OCI-LY3 (cell line): ENCODE data around the gene ZNF142.
A peak's percentile ranks its signal among the peaks of the same experiment; 100 is the strongest.

Source experiments
- H2AFZ ChIP-seq: fragments of 200-600, 300-600 bp; shearing (Covaris generic); 2 replicates; pipeline ENCODE4 v1.6.0; 2014; ENCODE audit warnings: antibody characterized with exemption, low read depth, low read length
- H3K27ac ChIP-seq: fragments of 200-600, 300-600 bp; sonication (generic); 2 replicates; pipeline ENCODE4 v1.5.1; 2014; ENCODE audit warnings: mild to moderate bottlenecking, low read length, moderate library complexity, mixed read lengths
- H3K27me3 ChIP-seq: fragments of 200-600, 300-600 bp; sonication (generic); 2 replicates; pipeline ENCODE4 v1.6.1; 2014; ENCODE audit warnings: low read depth, low read length, mixed read lengths
- H3K36me3 ChIP-seq: fragments of 200-600, 300-600 bp; sonication (generic); replicated peaks from 2 replicates; pipeline ENCODE3; 2014; ENCODE audit warnings: low read depth, low read length, mixed read lengths
- H3K4me1 ChIP-seq: fragments of 300-600, 200-600 bp; sonication (generic); 2 replicates; pipeline ENCODE4 v1.6.1; 2014; ENCODE audit warnings: low read length, mixed read lengths
- H3K4me2 ChIP-seq: fragments of 200-600, 300-600 bp; sonication (generic); 2 replicates; pipeline ENCODE4 v1.6.1; 2014; ENCODE audit warnings: low read length, mixed read lengths
- H3K4me3 ChIP-seq: fragments of 300-600, 200-600 bp; sonication (generic); 2 replicates; pipeline ENCODE4 v1.5.1; 2014; ENCODE audit warnings: antibody characterized with exemption, mild to moderate bottlenecking, low read length, moderate library complexity
- H3K79me2 ChIP-seq: fragments of 300-600, 200-600 bp; shearing (Covaris generic); 2 replicates; pipeline ENCODE4 v1.6.1; 2014; ENCODE audit warnings: mild to moderate bottlenecking, low read length, mixed read lengths
- H3K9ac ChIP-seq: fragments of 300-600, 200-600 bp; shearing (Covaris generic); 2 replicates; pipeline ENCODE4 v1.6.0; 2014; ENCODE audit warnings: mild to moderate bottlenecking, low read length, moderate library complexity
- H3K9me3 ChIP-seq: fragments of 200-600, 300-600 bp; shearing (Covaris generic); 2 replicates; pipeline ENCODE4 v1.6.1; 2014; ENCODE audit warnings: low read length, mixed read lengths; ENCODE audit not compliant: insufficient read depth
- H4K20me1 ChIP-seq: fragments of 200-600, 300-600 bp; sonication (generic); 2 replicates; pipeline ENCODE4 v1.6.1; 2016; ENCODE audit warnings: low read length, mixed read lengths; ENCODE audit not compliant: insufficient read depth
- CTCF ChIP-seq: fragments of 200-600, 300-600 bp; sonication (generic); IDR thresholded peaks from 2 replicates; pipeline ENCODE4 v1.5.1; 2014; ENCODE audit warnings: antibody characterized with exemption, low read length, low read depth
- EZH2phosphoT487 ChIP-seq: fragments of 200-600 bp; shearing (Covaris generic); IDR thresholded peaks from 2 replicates; pipeline ENCODE4 v1.6.1; 2018; ENCODE audit warnings: antibody characterized with exemption, mixed run types, low read depth

The ZNF142 gene

DNA sequence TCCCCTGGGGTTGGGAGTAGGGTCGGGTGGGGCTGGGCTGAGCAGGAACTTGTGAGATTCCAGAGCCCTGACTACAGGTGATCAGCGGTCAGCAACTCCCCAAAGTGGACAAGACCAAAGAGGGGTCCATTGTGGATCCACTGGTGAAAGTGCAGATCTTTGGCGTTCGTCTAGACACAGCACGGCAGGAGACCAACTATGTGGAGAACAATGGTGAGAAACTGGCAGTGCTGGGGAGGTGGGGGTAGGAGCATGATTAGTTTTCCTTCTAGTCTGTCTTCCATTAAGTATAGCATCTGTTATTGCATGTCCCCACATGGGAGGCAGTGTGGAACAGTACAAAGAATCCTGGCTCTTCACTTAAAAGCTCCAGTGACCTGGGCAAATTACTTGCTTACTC, 23.7 kb downstream of the ZNF142 start:
- H3K4me3 ChIP-seq, result no peak overlapping the region
- H3K9me3 ChIP-seq, result no peaks in the 10 kb centered on the region
- H3K4me2 ChIP-seq, result no peak overlapping the region
- H3K27ac ChIP-seq, result no peak overlapping the region
- no peaks in the 10 kb centered on the region for H4K20me1 ChIP-seq
- no peak overlapping the region for H2AFZ ChIP-seq
- H3K79me2 ChIP-seq, result no peaks in the 10 kb centered on the region
- H3K4me1 ChIP-seq, result no peaks in the 10 kb centered on the region
- peaks cover 30% of the 10 kb centered on the region for H3K36me3 ChIP-seq
- no peak overlapping the region for H3K9ac ChIP-seq
- TF ChIP-seq EZH2phosphoT487, result no peak
- TF ChIP-seq CTCF, result no peak
- H3K27me3 ChIP-seq, result no peaks in the 10 kb centered on the region

- no peaks in the 10 kb centered on the region for H4K20me1 ChIP-seq
- H3K27me3 ChIP-seq, result no peaks in the 10 kb centered on the region
- peaks cover 5% of the 10 kb centered on the region for H3K4me1 ChIP-seq
- H3K4me2 ChIP-seq, result no peak overlapping the region
- no peaks in the 10 kb centered on the region for H3K79me2 ChIP-seq
- peaks cover 5% of the 10 kb centered on the region for H3K36me3 ChIP-seq
- H3K27ac ChIP-seq, result no peak overlapping the region
- H3K4me3 ChIP-seq, result no peak overlapping the region
- no peak overlapping the region for H3K9ac ChIP-seq
- no peak overlapping the region for H2AFZ ChIP-seq
- TF ChIP-seq EZH2phosphoT487, result no peak
- no peak for TF ChIP-seq CTCF
- H3K9me3 ChIP-seq, result no peaks in the 10 kb centered on the region
Observed at GRCh38 chr2:218631837-218632236, 27.6 kb downstream of the ZNF142 start.

GRCh38 chr2:218627939-218628338, 31.5 kb downstream of the ZNF142 start:
- Histone ChIP-seq H3K9me3 (no peaks in the 10 kb centered on the region), H3K4me2 (no peak overlapping the region), H3K79me2 (no peaks in the 10 kb centered on the region), H3K4me3 (no peak overlapping the region), H4K20me1 (no peaks in the 10 kb centered on the region), H3K9ac (no peak overlapping the region), H3K4me1 (peaks cover 19% of the 10 kb centered on the region), H3K27ac (no peak overlapping the region), H2AFZ (no peak overlapping the region), H3K27me3 (no peaks in the 10 kb centered on the region), H3K36me3 (no peaks in the 10 kb centered on the region)
- TF ChIP-seq EZH2phosphoT487, result no peak

GRCh38 chr2:218626369-218626768, 33.1 kb downstream of the ZNF142 start:
- no peak overlapping the region for H3K4me2 ChIP-seq
- H3K9me3 ChIP-seq, result no peaks in the 10 kb centered on the region
- H2AFZ ChIP-seq, result no peak overlapping the region
- no peaks in the 10 kb centered on the region for H3K36me3 ChIP-seq
- H3K9ac ChIP-seq, result no peak overlapping the region
- TF ChIP-seq CTCF (no peak), EZH2phosphoT487 (no peak)
- H3K4me1 ChIP-seq, result peaks cover 22% of the 10 kb centered on the region
- no peaks in the 10 kb centered on the region for H3K79me2 ChIP-seq
- H3K27ac ChIP-seq, result no peak overlapping the region
- H3K27me3 ChIP-seq, result no peaks in the 10 kb centered on the region
- no peaks in the 10 kb centered on the region for H4K20me1 ChIP-seq
- no peak overlapping the region for H3K4me3 ChIP-seq

- H3K27ac ChIP-seq, result no peak overlapping the region
- H3K4me2 ChIP-seq, result peak overlapping the region; percentile 47
- peak overlapping the region; percentile 64; the same call in 1 of the 2 replicates for H2AFZ ChIP-seq
- H4K20me1 ChIP-seq, result no peaks in the 10 kb centered on the region
- no peaks in the 10 kb centered on the region for H3K27me3 ChIP-seq
- no peaks in the 10 kb centered on the region for H3K36me3 ChIP-seq
- no peak overlapping the region; the same call in 1 of the 2 replicates for H3K9ac ChIP-seq
- TF ChIP-seq EZH2phosphoT487 (no peak), CTCF (no peak)
- peaks cover 22% of the 10 kb centered on the region for H3K4me1 ChIP-seq
- no peaks in the 10 kb centered on the region for H3K79me2 ChIP-seq
- no peak overlapping the region for H3K4me3 ChIP-seq
- no peaks in the 10 kb centered on the region for H3K9me3 ChIP-seq
Observed at GRCh38 chr2:218623366-218623705, 36.1 kb downstream of the ZNF142 start.
